NCI-H2171 (cell line): Measurements from ENCODE around the gene MRAS.
A peak's percentile ranks its signal among the peaks of the same experiment; 100 is the strongest.
"Not testable (repeated sequence)": the region's sequence is repeated elsewhere in the genome, so short reads cannot be mapped to it uniquely, and the experiment has no call there.

Experiments
- DNase-seq: peaks from one replicate; lab custom pipeline; 2025; lab: John Stamatoyannopoulos, UW

The MRAS gene

DNA sequence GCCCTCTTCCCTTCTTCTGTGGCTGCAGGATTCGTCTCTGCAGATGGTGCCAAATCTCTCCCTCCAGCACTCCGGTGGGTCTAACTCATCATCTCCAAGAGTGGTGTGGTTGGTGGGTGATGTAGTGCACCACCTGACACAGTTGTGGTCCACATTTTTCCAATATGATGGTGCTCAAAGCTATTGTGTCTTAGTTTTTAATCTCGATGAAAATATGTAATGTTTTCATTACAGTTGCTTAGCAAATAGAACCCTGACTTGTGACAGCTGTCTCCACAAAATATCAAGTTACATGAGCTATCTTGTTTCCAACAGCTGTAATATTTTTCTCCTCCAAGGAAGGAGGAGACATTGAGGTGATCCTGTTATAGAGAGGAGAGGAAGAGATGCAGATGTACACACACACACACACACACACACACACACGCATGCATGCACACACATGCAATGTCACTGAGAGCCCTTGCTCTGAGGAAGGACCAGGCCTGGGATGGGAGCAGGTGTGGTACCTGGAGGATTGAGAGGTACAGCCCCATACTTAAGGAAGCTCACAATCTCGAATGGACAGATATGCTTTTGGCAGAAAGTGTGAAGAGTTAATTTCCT lies 70.3 kb downstream of the MRAS start:
- DNase-seq: peak; percentile 88

DNA sequence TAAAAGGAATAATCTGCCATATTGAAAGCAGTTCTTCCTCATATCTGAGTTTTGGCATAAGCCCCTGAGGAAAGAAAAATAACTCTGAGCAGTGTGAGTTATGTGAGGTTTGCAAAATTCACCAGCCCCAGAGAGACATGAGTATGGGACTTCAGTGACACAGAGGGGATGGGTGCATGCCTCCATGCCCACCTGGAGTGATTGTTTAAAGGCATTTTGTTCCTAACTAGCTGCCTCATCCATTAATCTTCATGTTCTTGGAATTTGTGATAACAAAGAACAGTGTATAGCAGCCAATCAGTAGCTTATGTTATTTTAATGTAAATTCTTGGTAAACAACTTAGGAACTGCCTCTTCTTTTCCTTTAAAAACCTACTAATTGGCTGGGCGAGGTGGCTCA lies 74.9 kb downstream of the MRAS start:
- DNase-seq: no peak

DNA sequence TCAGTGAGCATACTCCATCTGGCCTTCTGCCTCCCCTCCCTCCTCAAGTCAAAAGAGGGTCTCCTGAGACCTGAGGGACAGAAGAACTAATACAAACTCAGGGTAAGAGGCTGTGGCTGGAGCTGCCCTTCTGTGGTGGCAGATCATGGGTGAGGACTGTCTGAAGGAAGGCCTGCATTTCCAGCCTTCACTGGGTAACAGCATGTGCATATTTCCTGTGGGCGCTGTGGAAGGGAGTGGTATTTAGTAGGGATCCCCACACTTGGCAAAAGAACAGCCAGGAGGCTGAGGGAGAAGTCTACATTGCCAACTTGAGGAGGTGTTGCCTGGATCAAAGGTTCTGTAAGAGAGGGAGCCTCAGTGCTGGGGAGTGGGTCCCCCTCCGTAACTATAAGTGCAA lies 75.9 kb downstream of the MRAS start:
- no peak for DNase-seq

DNA sequence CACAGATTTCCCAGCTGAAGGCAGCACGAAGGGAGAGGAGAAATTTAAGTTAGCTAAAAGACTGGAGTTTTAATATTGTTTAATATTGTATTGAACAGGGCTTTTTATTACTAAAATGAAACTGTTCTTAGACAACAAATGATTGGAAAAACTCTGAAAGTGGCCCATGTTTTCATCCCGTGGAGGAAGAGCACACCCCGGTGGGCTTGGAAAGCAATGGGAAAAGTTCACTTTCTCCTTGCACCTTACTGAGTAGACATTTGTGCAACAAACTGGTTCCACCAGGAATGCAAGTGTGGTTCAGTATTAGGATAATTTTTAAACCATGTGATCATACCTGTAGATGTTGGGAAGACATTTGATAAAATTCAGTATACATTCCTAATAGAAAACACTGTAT lies 77.8 kb downstream of the MRAS start:
- DNase-seq: no peak

DNA sequence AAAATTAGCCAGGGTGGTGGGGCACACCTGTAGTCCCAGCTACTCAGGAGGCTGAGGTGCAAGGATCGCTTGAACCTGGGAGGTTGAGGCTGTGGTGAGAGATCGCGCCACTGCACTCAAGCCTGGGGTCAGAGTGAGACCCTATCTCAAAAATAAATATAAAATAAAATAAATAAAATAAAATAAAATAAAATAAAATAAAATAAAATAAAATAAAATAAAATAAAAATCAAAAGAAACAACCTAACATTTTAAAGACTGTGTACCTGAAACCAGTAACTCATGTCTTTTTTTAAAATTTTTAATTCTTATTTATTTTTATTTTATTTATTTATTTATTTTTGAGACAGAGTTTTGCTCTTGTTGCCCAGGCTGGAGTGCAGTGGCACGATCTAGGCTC lies 78.4 kb downstream of the MRAS start:
- not testable (repeated sequence) for DNase-seq

DNA sequence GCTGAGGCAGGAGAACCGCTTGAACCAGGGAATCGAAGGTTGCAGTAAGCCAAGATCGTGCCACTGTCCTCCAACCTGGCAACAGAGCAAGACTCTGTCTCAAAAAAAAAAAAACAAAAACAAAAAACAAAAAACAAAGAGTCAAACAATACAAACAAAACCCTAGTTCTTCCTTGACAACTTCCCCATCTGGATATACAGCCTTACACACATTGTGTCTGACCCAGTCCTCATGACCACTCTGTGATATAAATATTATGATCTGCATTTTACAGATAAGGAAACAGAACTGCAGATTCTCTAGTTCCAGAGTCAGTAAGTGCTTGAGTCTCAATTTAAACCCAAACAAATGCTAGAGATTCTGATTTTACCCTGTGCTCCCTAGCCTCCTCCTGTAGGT lies 81.3 kb downstream of the MRAS start:
- no peak for DNase-seq

DNA sequence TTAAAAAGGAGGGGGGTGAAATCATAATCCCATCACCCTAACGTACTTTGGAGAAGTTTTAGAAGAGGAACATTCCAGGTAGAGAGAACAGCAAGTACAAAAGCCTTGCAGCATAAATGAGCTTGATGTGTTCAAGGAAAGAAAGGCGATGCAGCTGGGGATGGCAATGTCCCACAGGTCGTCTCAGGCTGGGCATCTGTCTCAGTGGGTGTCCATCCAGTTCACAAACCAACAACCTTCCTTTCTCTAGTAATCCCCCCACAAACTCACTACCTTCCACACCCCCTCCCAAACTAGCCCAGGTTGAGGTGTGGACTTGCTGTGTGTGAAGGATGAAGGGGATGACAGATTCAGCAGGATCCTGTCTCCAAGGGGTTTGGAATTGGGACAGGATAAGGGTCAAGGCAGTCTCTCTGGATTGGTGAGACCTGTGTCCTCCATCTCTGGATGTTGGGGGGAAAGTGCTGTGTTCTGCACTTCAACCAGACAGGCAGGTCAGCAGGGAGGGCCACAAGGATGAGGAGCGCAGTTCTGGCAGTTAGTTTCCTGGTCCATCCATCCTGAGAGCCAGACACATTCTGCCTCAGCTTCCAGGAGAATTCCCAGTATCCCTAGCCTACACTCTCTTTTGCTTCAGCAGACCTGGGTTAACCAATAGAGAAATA lies 84.3 kb downstream of the MRAS start:
- no peak for DNase-seq

DNA sequence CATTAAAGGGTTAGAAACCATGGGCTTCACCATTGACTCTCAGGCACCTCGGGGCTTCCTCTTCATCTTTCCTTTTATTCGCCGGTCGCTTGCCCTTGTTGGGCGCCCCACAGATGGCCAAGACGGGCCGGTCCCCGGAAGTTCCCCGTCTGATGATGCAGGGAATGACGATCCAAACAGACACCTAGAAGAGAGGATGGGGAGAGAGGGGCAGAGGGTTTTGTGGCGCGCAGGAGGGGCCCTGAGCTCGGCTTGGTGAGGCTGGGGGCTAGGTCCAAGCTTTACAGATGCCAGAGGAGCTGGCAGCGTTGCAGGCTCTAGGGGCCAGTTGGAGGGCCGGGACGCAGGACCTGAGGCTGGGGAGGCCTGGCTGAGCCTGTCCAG lies 85.5 kb downstream of the MRAS start:
- no peak for DNase-seq

DNA sequence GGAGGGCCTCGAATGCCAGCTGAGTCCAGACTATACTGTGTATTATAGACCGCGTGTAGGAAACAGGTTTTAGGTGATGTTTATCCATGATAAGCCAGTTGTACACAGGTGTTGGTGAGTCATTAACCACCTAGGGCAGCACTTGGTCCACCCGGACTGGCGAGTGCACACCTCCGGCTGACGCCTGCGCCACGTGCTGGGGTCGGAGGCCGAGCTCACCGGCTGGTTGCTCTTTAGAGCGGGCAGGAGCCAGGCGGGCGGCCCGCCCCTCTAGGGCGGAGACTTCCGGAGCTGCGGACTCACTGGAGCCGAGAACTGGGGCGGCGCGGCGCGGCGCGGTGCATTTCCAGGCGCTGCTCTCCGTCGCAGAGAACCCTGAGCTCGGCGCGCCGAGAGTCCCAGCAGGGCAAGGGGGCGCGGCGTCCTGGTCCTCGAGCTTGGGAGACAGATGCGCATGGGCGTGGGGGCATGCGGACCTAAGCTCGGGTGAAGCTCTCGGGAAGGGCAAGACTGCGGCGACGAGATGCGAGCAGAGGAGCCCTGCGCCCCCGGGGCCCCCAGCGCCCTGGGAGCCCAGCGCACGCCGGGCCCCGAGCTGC lies 86.0 kb downstream of the MRAS start, which contains the start of gene ESYT3:
ESYT3 (plus strand) TSS at position 341 of the 599 bp plus-strand sequence; CDS start at position 524, 183 bp downstream.
- DNase-seq: peak; percentile 53

DNA sequence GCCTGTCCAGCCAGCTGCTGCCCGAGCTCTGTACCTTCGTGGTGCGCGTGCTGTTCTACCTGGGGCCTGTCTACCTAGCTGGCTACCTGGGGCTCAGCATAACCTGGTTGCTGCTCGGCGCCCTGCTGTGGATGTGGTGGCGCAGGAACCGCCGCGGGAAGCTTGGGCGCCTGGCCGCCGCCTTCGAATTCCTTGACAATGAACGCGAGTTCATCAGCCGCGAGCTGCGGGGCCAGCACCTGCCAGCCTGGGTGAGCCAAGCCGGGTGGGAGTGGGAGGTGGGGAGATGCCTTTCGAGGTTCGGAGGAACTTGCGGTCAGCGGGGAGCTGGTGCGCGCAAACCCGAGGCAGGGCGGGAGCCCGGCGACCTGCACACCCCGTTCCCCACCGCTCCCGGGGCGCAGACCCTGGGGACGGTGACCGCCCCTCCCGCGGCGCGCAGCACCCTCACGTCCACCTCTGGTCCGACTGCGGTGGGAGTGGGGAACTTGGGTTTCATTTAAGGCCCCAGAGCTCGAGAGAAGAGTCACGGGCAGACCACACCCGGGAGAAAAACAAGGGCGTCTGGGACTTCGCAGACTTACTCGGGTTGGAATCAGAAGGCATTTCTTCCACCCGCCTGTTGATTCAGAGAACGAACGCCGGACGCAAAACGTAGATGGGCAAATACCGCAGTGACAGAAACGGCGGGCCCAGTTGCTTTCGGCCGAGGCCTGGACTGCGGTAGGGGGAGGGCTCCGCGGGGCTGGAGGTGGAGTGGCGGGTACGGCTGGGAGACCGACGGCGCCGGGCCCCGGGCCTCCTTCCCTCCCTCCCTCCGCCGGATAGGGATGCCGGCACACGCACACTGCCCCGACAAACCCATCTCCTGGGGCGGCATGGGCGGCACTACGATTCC lies 86.7 kb downstream of the MRAS start:
- peak; percentile 41 for DNase-seq

DNA sequence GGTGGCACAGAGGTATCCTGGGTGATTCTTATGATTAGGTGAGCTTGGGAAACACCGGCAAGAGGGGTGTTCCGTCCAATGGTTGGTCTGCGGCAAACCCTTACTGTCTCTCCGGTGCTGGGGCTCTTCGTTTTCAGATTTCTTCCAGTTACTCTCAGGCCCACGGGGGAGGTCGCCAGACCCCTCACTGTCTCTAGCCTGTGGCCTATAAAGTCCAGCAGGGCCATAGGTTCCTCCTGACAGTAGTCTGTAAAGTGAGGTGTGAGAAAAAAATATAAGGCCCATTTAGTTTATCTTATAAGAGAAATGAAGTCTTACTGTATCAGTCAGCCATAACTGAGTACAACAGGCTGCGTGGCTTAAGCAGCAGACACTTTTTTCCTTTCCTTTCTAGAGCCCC lies 87.5 kb downstream of the MRAS start:
- DNase-seq: no peak

DNA sequence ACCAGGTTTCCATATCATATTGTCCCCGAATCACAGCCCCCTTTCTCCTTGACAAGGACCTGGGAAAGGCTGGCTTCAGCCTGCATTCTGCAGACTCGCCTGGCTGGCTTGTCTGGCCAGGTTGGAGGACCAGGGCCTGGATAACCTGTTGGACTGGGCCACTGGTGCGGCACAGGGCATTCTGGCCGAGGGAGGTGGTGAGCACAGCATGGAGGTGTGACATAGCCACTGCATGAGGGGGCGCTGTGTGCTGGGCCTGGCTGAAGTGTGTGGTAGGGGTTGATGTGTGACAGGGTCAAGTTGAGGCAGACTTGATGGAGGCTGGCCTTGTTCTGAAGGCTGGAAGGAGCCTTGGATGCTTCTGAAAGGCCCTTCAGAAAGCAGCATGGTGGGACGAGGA lies 88.9 kb downstream of the MRAS start:
- DNase-seq: no peak

DNA sequence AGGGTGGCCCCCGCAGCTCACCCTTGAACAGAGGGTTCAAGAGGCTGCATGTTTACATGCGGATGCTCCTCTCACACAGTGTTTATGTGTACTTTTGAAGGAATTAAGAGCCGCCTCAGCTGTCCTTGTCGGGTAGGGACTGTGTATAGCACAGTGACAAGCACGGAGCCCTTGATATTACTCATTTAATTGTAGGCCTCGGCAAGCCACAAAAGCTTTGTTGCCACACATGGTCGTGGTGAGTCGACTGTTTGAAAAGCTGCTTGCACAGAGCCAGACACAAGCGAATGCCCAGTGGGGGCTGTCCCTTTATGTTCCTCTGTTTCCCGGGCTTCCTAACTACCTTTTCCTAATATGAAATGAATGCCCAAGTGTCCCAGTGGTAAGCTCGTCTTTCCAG lies 90.5 kb downstream of the MRAS start:
- no peak for DNase-seq

DNA sequence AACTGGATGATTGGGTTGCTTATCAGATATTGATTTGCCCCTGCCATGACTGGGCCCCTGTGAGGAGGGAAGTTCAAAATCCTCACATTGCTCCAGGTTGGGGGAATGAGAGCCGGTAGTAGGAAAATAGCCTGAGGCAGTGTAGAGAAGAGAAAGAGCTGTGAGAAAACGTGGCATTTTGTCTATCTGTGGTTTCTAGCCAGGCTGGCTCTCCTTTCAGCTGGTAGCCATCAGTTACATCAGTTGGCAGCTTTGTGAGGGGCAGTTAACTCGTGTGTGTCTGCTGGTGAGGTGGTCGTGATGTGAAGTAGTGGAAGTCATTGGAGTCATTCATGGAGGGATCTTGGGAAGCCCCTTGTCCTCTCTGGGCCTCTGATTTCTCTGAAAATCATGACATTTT lies 91.3 kb downstream of the MRAS start:
- DNase-seq: no peak

DNA sequence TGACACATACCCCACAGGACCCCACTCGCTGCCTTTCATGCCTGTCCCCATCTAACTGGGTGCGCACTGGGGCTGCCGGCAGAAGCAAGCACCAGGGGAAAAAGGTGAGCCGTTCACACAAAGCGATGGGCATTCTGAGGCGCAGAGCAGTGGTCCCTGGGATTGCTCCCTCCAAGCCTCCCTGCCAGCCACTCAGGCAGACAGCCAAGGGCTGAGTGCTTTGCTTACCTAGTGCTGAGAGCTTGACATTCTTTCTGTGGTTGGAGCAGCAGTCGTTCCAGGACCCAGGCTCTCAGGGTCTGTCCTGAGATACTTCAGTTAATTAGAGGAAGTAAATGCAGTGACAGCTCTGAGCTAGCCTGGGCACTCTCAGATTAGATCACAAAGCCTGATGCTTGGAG lies 91.7 kb downstream of the MRAS start:
- no peak for DNase-seq

DNA sequence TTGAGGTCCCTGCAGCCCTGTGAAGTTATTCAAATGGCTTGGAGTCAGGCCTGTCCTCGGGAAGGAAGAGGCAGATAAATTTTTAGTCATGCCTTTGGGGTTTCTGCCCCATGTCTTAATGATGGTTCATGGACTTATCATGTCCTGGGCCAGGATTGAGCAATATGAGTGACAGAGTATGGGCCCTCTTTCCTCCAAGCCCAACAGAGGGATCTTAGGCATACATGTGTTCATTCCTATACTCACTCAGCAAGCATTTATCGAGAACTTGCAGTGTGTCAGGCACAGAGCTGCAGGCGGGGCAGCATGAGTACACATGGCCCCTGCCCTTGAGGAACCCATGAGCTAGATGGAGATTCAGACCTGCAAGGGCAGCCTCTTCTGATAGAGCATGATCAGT lies 92.2 kb downstream of the MRAS start:
- no peak for DNase-seq

DNA sequence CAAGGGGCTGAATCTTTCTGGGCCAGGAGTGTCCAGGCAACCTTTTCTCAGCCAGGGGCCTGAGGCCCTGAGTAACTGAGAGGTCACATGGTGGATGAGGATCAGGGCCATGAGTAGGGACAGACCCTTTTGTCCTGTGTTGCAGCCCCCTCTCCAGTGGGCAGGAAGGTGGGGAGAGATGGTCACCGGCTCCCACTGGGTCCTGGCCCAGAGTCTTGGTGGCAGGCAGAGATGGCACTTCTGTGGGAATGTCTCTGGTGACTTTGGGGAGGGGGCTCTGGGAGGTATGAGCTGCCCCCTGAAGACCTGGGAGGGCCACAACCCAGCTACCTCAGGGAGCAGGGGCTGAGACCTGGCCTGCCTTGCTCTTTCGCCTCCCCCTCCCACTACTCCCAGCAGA lies 92.9 kb downstream of the MRAS start:
- no peak for DNase-seq

DNA sequence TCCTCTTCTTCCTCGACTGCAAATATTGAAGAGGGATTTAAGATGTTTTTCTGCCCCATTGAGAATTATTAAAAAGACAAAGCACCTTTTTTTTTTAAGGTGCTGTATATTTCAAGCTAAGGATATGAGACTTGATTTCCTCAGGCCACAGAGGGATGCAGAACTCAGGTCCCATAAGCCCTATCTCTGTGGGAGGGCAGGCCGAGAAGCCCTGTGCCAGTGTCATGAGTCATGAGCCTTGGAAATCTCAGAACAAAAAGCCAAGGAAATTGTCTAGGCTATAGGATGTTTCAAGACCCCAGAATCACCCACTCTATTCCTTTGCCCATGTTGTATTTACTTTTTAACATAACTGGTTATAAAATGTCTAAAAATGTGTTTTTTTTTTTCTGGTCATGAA lies 93.4 kb downstream of the MRAS start:
- DNase-seq: no peak

DNA sequence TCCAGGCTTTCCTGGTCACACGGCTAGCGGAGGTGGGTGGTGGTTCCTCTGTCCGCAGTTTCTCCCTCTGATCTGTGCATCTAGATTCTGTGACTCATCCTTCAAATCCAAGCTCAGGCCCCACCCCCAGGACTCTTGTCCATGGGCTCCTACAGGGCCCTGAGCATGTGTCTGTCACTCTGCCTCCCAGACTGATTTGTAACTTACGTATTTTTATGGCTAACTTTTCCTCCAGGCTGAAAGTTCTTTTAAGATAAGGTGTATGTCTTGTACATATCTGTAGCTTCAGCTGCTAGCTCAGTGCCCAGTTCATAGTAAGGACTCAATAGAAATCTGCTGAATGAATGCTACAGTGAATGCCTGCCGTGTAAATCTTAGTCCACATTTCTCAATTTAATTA lies 94.1 kb downstream of the MRAS start:
- no peak for DNase-seq

DNA sequence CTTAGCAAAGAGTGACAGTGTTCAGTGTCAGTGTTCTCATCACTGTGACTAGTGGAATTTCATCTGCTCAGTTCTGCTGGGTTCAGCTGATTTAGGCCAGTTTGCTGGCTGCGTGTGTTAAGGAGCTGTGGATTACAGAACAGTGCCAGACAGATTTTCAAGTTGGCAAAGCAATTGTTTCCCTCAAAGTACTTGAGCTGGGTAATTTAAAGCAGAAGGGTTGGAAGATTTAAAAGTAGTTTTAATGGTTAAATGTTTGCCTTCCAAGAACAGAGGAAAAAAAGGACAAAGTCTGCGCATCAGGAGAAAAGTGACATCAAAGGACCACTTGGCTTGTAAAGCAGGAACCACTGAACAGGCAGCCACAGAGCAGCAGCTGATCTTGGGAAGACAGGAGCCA lies 94.7 kb downstream of the MRAS start:
- no peak for DNase-seq

DNA sequence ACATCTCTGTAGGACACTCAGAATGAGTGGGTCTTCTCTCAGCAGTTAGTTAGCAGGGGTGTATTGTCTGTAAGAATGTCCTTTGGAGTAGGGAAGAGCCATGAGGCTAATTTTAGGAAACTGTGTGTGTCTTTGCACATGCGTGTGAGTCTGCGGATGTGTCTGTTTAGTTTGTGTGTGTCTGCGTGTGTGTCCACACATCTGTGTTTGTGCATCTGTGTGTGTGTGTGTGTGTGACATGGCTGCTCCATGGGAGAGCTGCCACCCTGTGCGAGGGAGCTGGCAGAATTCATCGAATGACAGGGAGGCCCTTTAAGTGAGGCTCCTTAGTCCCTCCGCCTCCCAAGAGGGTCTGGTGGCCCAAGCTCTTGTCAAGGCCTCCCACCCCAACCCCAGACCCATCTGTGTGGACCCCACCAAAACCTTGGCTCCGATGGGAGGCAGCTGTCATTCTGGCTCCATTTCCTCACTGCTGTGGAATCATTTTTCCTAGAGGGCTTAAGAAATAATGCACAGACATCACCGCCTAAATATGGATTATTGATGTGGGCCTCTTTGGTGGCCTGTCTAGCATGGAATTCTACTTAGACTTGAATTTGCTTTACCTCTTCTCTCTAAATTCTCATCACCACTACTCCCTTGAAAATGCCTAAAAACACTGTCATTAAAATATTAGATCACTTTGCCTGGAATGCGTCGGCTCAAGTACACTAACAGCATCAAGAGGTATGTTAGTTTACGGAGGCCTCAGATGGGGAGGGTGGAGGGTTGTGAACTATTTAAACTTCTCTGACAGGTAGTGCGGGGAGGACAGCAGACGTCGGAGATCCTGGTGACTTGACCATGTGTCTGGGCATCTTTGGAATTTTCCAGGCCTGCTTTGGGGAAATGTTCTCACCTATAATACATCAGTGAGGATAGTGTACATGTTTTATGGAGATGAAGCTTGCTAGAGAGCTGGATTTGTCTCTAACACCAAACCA lies 95.4 kb downstream of the MRAS start:
- DNase-seq: no peak

DNA sequence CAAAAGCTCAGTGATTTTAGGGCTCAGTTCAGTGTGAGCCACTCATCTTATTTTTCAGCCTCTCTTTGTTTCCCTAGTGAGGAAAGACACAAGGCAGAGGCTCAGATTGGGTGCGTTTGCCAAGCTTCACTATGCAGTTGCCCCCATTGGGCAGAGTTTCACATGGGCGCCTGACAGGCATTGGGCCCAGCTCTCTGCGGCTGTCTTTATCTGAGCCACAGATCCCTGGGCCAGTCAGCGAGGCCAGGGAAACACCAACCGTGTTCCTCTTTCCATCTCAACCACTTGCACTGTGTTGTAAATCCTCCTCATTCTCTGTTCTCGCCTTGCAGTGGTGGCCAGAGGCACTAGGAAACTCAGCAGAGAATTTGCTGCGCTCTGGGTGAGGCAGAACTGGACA lies 96.9 kb downstream of the MRAS start:
- no peak for DNase-seq
